ENCODE results near the gene PRDM8. TPM values are rescaled to one million over a fixed set of nuclear protein-coding genes. Genes with fewer than 3 reads are reported as not detected.
A peak's percentile ranks its signal among the peaks of the same experiment; 100 is the strongest.

PRDM8 gene
- total and polyA plus RNA-seq, 4 donors, result 8.8 to 49.6 (median 27.2) TPM

- no peak for DNase-seq (ENCODE audit: low read depth in 4 of 6, low spot score in 6 of 6)
- H3K4me1 ChIP-seq (ENCODE audit: control insufficient read depth, insufficient read depth, low read length), result no peaks in the 10 kb centered on the region
- H3K9me3 ChIP-seq (ENCODE audit: control insufficient read depth, insufficient read depth, low read length), result no peaks in the 10 kb centered on the region
- no peak overlapping the region for H3K27ac ChIP-seq (ENCODE audit: low read depth, low read length)
- no peak overlapping the region for H3K4me3 ChIP-seq (ENCODE audit: low read depth, low read length)
- H3K36me3 ChIP-seq (ENCODE audit: control insufficient read depth, insufficient read depth, low read length), result no peaks in the 10 kb centered on the region
- WGBS (ENCODE audit: insufficient coverage), result no CpG with 5 or more reads among the region's 2 CpGs
- H3K27me3 ChIP-seq (ENCODE audit: control insufficient read depth, insufficient read depth, low read length), result peaks cover 7% of the 10 kb centered on the region
Observed at GRCh38 chr4:80216100-80216761, 18.9 kb downstream of the PRDM8 start.

- Histone ChIP-seq H3K4me1 (ENCODE audit: control insufficient read depth, insufficient read depth, low read length) (no peaks in the 10 kb centered on the region), H3K36me3 (ENCODE audit: control insufficient read depth, insufficient read depth, low read length) (no peaks in the 10 kb centered on the region), H3K27me3 (ENCODE audit: control insufficient read depth, insufficient read depth, low read length) (peaks cover 4% of the 10 kb centered on the region), H3K4me3 (ENCODE audit: low read depth, low read length) (no peak overlapping the region), H3K9me3 (ENCODE audit: control insufficient read depth, insufficient read depth, low read length) (no peaks in the 10 kb centered on the region), H3K27ac (ENCODE audit: low read depth, low read length) (no peak overlapping the region)
- no peak for DNase-seq (ENCODE audit: low read depth in 4 of 6, low spot score in 6 of 6)
- WGBS (ENCODE audit: insufficient coverage), result no CpG with 5 or more reads among the region's 5 CpGs
Observed at GRCh38 chr4:80219301-80220025, 22.2 kb downstream of the PRDM8 start.

GRCh38 chr4:80220711-80221110 lies 23.4 kb downstream of the PRDM8 start:
- DNase-seq (ENCODE audit: low read depth in 4 of 6, low spot score in 6 of 6), result no peak
- Histone ChIP-seq H3K4me3 (ENCODE audit: low read depth, low read length) (no peak overlapping the region), H3K27me3 (ENCODE audit: control insufficient read depth, insufficient read depth, low read length) (peaks cover 4% of the 10 kb centered on the region), H3K9me3 (ENCODE audit: control insufficient read depth, insufficient read depth, low read length) (no peaks in the 10 kb centered on the region), H3K36me3 (ENCODE audit: control insufficient read depth, insufficient read depth, low read length) (no peaks in the 10 kb centered on the region), H3K27ac (ENCODE audit: low read depth, low read length) (no peak overlapping the region), H3K4me1 (ENCODE audit: control insufficient read depth, insufficient read depth, low read length) (no peaks in the 10 kb centered on the region)
- 50% methylated on average over 1 of the region's 3 CpGs for WGBS (ENCODE audit: insufficient coverage)

- Histone ChIP-seq H3K27ac (ENCODE audit: low read depth, low read length) (no peak overlapping the region), H3K27me3 (ENCODE audit: control insufficient read depth, insufficient read depth, low read length) (peaks cover 4% of the 10 kb centered on the region), H3K4me1 (ENCODE audit: control insufficient read depth, insufficient read depth, low read length) (no peaks in the 10 kb centered on the region), H3K4me3 (ENCODE audit: low read depth, low read length) (no peak overlapping the region), H3K9me3 (ENCODE audit: control insufficient read depth, insufficient read depth, low read length) (no peaks in the 10 kb centered on the region), H3K36me3 (ENCODE audit: control insufficient read depth, insufficient read depth, low read length) (no peaks in the 10 kb centered on the region)
- peak in 1 of 6 donors; percentile 54 for DNase-seq (ENCODE audit: low read depth in 4 of 6, low spot score in 6 of 6)
Observed at GRCh38 chr4:80221161-80221560, 23.9 kb downstream of the PRDM8 start.

GRCh38 chr4:80225595-80225994 lies 28.3 kb downstream of the PRDM8 start:
- no peak for DNase-seq (ENCODE audit: low read depth in 4 of 6, low spot score in 6 of 6)

GRCh38 chr4:80226094-80226493 lies 28.8 kb downstream of the PRDM8 start:
- H3K27ac ChIP-seq (ENCODE audit: low read depth, low read length), result no peak overlapping the region
- WGBS (ENCODE audit: insufficient coverage), result 95% methylated on average over 2 of the region's 2 CpGs
- no peaks in the 10 kb centered on the region for H3K36me3 ChIP-seq (ENCODE audit: control insufficient read depth, insufficient read depth, low read length)
- H3K4me3 ChIP-seq (ENCODE audit: low read depth, low read length), result no peak overlapping the region
- peak in 1 of 6 donors; percentile 32 for DNase-seq (ENCODE audit: low read depth in 4 of 6, low spot score in 6 of 6)
- no peaks in the 10 kb centered on the region for H3K4me1 ChIP-seq (ENCODE audit: control insufficient read depth, insufficient read depth, low read length)
- H3K27me3 ChIP-seq (ENCODE audit: control insufficient read depth, insufficient read depth, low read length), result no peaks in the 10 kb centered on the region
- no peaks in the 10 kb centered on the region for H3K9me3 ChIP-seq (ENCODE audit: control insufficient read depth, insufficient read depth, low read length)

More at GRCh38 chr4:80225595-80225994, 28.3 kb downstream of the PRDM8 start:
- Histone ChIP-seq H3K4me3 (ENCODE audit: low read depth, low read length) (no peak overlapping the region), H3K36me3 (ENCODE audit: control insufficient read depth, insufficient read depth, low read length) (no peaks in the 10 kb centered on the region), H3K27ac (ENCODE audit: low read depth, low read length) (no peak overlapping the region), H3K27me3 (ENCODE audit: control insufficient read depth, insufficient read depth, low read length) (peaks cover 3% of the 10 kb centered on the region), H3K4me1 (ENCODE audit: control insufficient read depth, insufficient read depth, low read length) (no peaks in the 10 kb centered on the region), H3K9me3 (ENCODE audit: control insufficient read depth, insufficient read depth, low read length) (no peaks in the 10 kb centered on the region)
- 100% methylated on average over 1 of the region's 2 CpGs for WGBS (ENCODE audit: insufficient coverage)

- Histone ChIP-seq H3K36me3 (ENCODE audit: control insufficient read depth, insufficient read depth, low read length) (no peaks in the 10 kb centered on the region), H3K4me1 (ENCODE audit: control insufficient read depth, insufficient read depth, low read length) (no peaks in the 10 kb centered on the region), H3K27me3 (ENCODE audit: control insufficient read depth, insufficient read depth, low read length) (no peaks in the 10 kb centered on the region), H3K4me3 (ENCODE audit: low read depth, low read length) (no peak overlapping the region), H3K9me3 (ENCODE audit: control insufficient read depth, insufficient read depth, low read length) (no peaks in the 10 kb centered on the region), H3K27ac (ENCODE audit: low read depth, low read length) (no peak overlapping the region)
- no peak for DNase-seq (ENCODE audit: low read depth in 4 of 6, low spot score in 6 of 6)
Observed at GRCh38 chr4:80228460-80228859, 31.2 kb downstream of the PRDM8 start.

- no peaks in the 10 kb centered on the region for H3K9me3 ChIP-seq (ENCODE audit: control insufficient read depth, insufficient read depth, low read length)
- no peak overlapping the region for H3K4me3 ChIP-seq (ENCODE audit: low read depth, low read length)
- 44% methylated on average over 2 of the region's 2 CpGs for WGBS (ENCODE audit: insufficient coverage)
- DNase-seq (ENCODE audit: low read depth in 4 of 6, low spot score in 6 of 6), result no peak
- H3K27me3 ChIP-seq (ENCODE audit: control insufficient read depth, insufficient read depth, low read length), result no peaks in the 10 kb centered on the region
- H3K27ac ChIP-seq (ENCODE audit: low read depth, low read length), result no peak overlapping the region
- no peaks in the 10 kb centered on the region for H3K4me1 ChIP-seq (ENCODE audit: control insufficient read depth, insufficient read depth, low read length)
- no peaks in the 10 kb centered on the region for H3K36me3 ChIP-seq (ENCODE audit: control insufficient read depth, insufficient read depth, low read length)
Observed at GRCh38 chr4:80229128-80229527, 31.8 kb downstream of the PRDM8 start.

- no peak for DNase-seq (ENCODE audit: low read depth in 4 of 6, low spot score in 6 of 6)
- Histone ChIP-seq H3K9me3 (ENCODE audit: control insufficient read depth, insufficient read depth, low read length) (no peaks in the 10 kb centered on the region), H3K27me3 (ENCODE audit: control insufficient read depth, insufficient read depth, low read length) (no peaks in the 10 kb centered on the region), H3K36me3 (ENCODE audit: control insufficient read depth, insufficient read depth, low read length) (no peaks in the 10 kb centered on the region), H3K4me1 (ENCODE audit: control insufficient read depth, insufficient read depth, low read length) (no peaks in the 10 kb centered on the region), H3K4me3 (ENCODE audit: low read depth, low read length) (no peak overlapping the region), H3K27ac (ENCODE audit: low read depth, low read length) (no peak overlapping the region)
- WGBS (ENCODE audit: insufficient coverage), result 88% methylated on average over 1 of the region's 2 CpGs
Observed at GRCh38 chr4:80229590-80229989, 32.3 kb downstream of the PRDM8 start.

GRCh38 chr4:80231180-80231579 lies 33.9 kb downstream of the PRDM8 start:
- no peak overlapping the region for H3K27ac ChIP-seq (ENCODE audit: low read depth, low read length)
- no peaks in the 10 kb centered on the region for H3K27me3 ChIP-seq (ENCODE audit: control insufficient read depth, insufficient read depth, low read length)
- WGBS (ENCODE audit: insufficient coverage), result 96% methylated on average over 3 of the region's 5 CpGs
- H3K4me3 ChIP-seq (ENCODE audit: low read depth, low read length), result no peak overlapping the region
- DNase-seq (ENCODE audit: low read depth in 4 of 6, low spot score in 6 of 6), result no peak
- no peaks in the 10 kb centered on the region for H3K4me1 ChIP-seq (ENCODE audit: control insufficient read depth, insufficient read depth, low read length)
- H3K36me3 ChIP-seq (ENCODE audit: control insufficient read depth, insufficient read depth, low read length), result no peaks in the 10 kb centered on the region
- H3K9me3 ChIP-seq (ENCODE audit: control insufficient read depth, insufficient read depth, low read length), result no peaks in the 10 kb centered on the region

Measured in spinal cord (tissue), 10 donors.